Astrocyte (in vitro differentiated cells and primary cell): Measurements from ENCODE around the gene HDC.

Experiments used
- CTCF ChIP-seq: IDR thresholded peaks from 2 replicates; pipeline ENCODE4 v1.5.1; 2011; ENCODE audit warnings: low read depth, mild to moderate bottlenecking, inconsistent platforms, low read length, moderate library complexity; ENCODE audit not compliant: insufficient read depth
- EZH2 ChIP-seq: IDR thresholded peaks from 2 replicates; pipeline ENCODE4 v1.6.1; 2012; ENCODE audit warnings: mild to moderate bottlenecking, low read length, inconsistent platforms; ENCODE audit not compliant: insufficient read depth

- TF ChIP-seq CTCF (no peak), EZH2 (no peak)
These were observed 32.3 kb downstream of the HDC start for GRCh38 chr15:50233192-50233736.
